SIG-M5 treated with dmso at 0.1 percent for 504 hours (cell line): ENCODE data around the gene PHRF1.

Source experiments
- DNase-seq: peaks from one replicate; lab custom pipeline; 2025; ENCODE audit not compliant: unreplicated experiment; lab: John Stamatoyannopoulos, UW

Gene PHRF1

GRCh38 chr11:575996-576768 lies at the start of gene PHRF1:
TSS of gene PHRF1 (plus strand) at chr11:576470. CDS start at chr11:581513, 5,043 bp downstream.
- DNase-seq: peak; percentile 88

GRCh38 chr11:528166-528814 lies 48.0 kb upstream of the PHRF1 start:
- DNase-seq: no peak

- no peak for DNase-seq
Measured at GRCh38 chr11:528815-529727, 47.2 kb upstream of the PHRF1 start.

- DNase-seq: no peak
Measured at GRCh38 chr11:529728-530411, 46.4 kb upstream of the PHRF1 start.

GRCh38 chr11:530960-531831 lies 45.1 kb upstream of the PHRF1 start:
- no peak for DNase-seq

- DNase-seq: no peak
Measured at GRCh38 chr11:531919-532526, 44.2 kb upstream of the PHRF1 start.

- DNase-seq: no peak
Measured at GRCh38 chr11:532527-532985, 43.7 kb upstream of the PHRF1 start.

- DNase-seq: no peak
Measured at GRCh38 chr11:532986-533585, 43.2 kb upstream of the PHRF1 start.

- no peak for DNase-seq
Measured at GRCh38 chr11:533586-534395, 42.5 kb upstream of the PHRF1 start.

- DNase-seq: no peak
Measured at GRCh38 chr11:534396-535209, 41.7 kb upstream of the PHRF1 start.

GRCh38 chr11:535210-535518 lies 41.1 kb upstream of the PHRF1 start:
- no peak for DNase-seq

- peak; percentile 80 for DNase-seq
Measured at GRCh38 chr11:535519-536454, 40.5 kb upstream of the PHRF1 start, which contains the start of gene HRAS. TSS of gene HRAS (minus strand) at chr11:535576.

- peak; percentile 77 for DNase-seq
Measured at GRCh38 chr11:536841-537621, 39.2 kb upstream of the PHRF1 start, which contains the start of gene LRRC56. TSS of gene LRRC56 (plus strand) at chr11:537527. CDS start at chr11:540685, 3,158 bp downstream.

- DNase-seq: no peak
Measured at GRCh38 chr11:537622-538430, 38.4 kb upstream of the PHRF1 start.
